Esophagus muscularis mucosa (tissue), 4 donors: ENCODE data around the gene SRGN.

Experiments
- CTCF ChIP-seq, 3 experiments: fragments of 200-600 bp in 2 of 3; fragments of 450-650 bp in 1 of 3; sonication (generic) in 2 of 3; IDR thresholded peaks; one replicate each; pipeline ENCODE4 v1.5.1; 2017 to 2019; ENCODE audit warnings: antibody characterized with exemption in 3 of 3, mild to moderate bottlenecking in 2 of 3, moderate library complexity in 1 of 3
- EP300 ChIP-seq: sonication (generic); formaldehyde crosslinking; IDR thresholded peaks from one replicate; pipeline ENCODE4 v1.6.1; 2017; ENCODE audit warnings: antibody characterized with exemption
- POLR2AphosphoS5 ChIP-seq, 2 donors: sonication (generic); formaldehyde crosslinking; IDR thresholded peaks; one replicate each; pipeline ENCODE4 v1.6.1; 2017; ENCODE audit warnings: antibody characterized with exemption in 2 of 2

GRCh38 chr10:69071610-69072009 is 16.3 kb upstream of the SRGN start:
- TF ChIP-seq CTCF (IDR thresholded peaks at IDR 0.05) (no peak), POLR2AphosphoS5 (IDR thresholded peaks at IDR 0.05) (no peak), EP300 (no peak)
